MG63 (cell line): ENCODE measurements around the gene DCDC2C. TPM values are rescaled to one million over a fixed set of nuclear protein-coding genes. Genes with fewer than 3 reads are reported as not detected.

Experiments
- DNase-seq: peaks from one replicate; pipeline ENCODE4 v3.0.0-alpha.2; 2020
- H3K27me3 ChIP-seq: fragments of 250-450 bp; sonication (Bioruptor Pico); 2 replicates; pipeline ENCODE4 v1.5.1; 2020; ENCODE audit warnings: mild to moderate bottlenecking, moderate library complexity
- H3K36me3 ChIP-seq: fragments of 250-450 bp; sonication (Bioruptor Pico); 2 replicates; pipeline ENCODE4 v1.5.1; 2020; ENCODE audit warnings: mild to moderate bottlenecking, moderate library complexity
- H3K4me3 ChIP-seq: fragments of 250-450 bp; sonication (Bioruptor Pico); 2 replicates; pipeline ENCODE4 v1.5.1; 2020; ENCODE audit warnings: mild to moderate bottlenecking, moderate library complexity
- H3K9me3 ChIP-seq: fragments of 250-450 bp; sonication (Bioruptor Pico); 2 replicates; pipeline ENCODE4 v1.5.1; 2020; ENCODE audit warnings: mild to moderate bottlenecking, moderate library complexity
- total RNA-seq: library from RNA; depleted of rRNA; stranded (reverse); fragments of >200 nt; shearing (Covaris generic); gene quantifications from 2 replicates; pipeline ENCODE4 v1.2.3, GENCODE V29; 2014; ENCODE audit warnings: low replicate concordance

The DCDC2C gene
- total RNA-seq, 1 experiment from 2014 or later, result not detected

DNA sequence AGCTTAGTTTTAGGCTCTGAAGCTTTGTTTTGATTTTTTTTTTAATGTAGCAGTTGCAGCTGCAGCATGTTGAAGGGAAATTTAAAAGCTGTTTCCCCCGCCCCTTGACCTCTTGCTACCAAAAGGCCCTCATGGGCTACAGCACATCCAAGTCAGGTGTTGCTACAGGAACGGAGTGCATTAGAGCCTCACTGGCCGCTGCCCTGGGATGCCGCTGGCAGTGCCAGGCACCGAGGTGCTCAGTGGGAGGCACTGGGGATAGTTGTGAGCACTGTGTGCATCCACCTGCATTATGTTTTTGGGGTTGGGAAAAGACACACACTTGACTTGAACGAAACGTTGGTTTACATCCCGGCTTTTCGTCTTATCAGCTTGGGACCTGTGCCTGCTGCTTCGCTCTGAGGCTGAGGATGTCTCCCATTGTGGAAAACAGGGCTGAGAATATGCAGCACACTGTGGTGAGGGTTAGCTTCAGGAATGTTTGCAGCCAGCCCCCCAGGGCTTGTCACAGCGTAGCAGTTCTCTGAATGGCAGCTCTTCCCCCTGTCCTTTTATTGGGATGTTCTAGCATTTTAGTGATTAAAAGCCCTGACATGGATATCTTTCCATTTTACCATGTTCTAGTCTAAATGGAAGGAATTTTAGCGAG is 24.1 kb downstream of the DCDC2C start:
- H3K4me3 ChIP-seq, result no peak overlapping the region
- no peak for DNase-seq
- no peaks in the 10 kb centered on the region for H3K36me3 ChIP-seq
- no peaks in the 10 kb centered on the region for H3K27me3 ChIP-seq
- no peaks in the 10 kb centered on the region for H3K9me3 ChIP-seq

- no peak overlapping the region for H3K4me3 ChIP-seq
- no peaks in the 10 kb centered on the region for H3K36me3 ChIP-seq
- H3K9me3 ChIP-seq, result no peaks in the 10 kb centered on the region
- H3K27me3 ChIP-seq, result no peaks in the 10 kb centered on the region
- peak; percentile 24 for DNase-seq
These were observed 25.0 kb downstream of the DCDC2C start for GRCh38 chr2:3728104-3729054.

DNA sequence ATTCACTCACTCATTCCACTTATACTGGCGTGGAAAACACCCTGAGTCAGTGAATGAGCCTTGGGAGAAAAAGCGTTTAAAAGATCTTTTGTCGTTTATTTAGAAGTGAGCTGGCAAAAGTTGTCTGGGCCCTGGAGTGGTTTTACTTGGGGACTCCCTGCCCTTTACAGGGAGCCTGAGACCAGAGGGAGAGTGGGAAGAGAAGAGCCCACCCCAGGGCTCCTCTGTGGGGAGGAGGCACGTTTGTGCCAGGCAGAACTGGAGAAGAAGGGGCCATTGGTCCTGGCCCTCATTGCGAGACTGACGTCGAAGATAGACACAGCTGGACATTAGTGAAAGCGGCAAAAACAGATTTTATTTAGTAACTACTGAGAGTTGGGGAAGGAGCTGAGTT is 25.7 kb downstream of the DCDC2C start:
- H3K4me3 ChIP-seq, result no peak overlapping the region
- no peaks in the 10 kb centered on the region for H3K36me3 ChIP-seq
- H3K27me3 ChIP-seq, result no peaks in the 10 kb centered on the region
- H3K9me3 ChIP-seq, result no peaks in the 10 kb centered on the region
- no peak for DNase-seq

DNA sequence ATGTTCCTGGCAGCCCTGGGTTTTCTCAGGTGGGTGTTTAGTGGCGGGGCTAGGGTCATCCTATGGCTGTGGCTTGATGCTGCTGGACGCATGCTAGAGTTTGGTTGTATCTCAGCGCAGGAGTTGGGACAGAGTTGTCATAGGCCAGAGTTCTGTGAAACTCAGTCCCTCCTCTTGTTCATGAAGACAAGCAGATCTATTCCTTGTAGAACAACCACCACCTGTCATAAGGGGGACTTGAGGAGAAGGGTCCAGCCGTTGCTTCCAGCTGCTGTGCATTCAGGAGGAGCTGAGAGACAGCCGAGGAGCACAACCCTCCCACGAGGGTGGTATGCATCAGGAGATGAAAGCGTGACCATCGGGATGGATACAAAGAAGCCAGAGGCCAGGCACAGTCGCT is 26.4 kb downstream of the DCDC2C start:
- H3K36me3 ChIP-seq, result no peaks in the 10 kb centered on the region
- H3K27me3 ChIP-seq, result no peaks in the 10 kb centered on the region
- DNase-seq, result no peak
- no peak overlapping the region for H3K4me3 ChIP-seq
- H3K9me3 ChIP-seq, result no peaks in the 10 kb centered on the region

GRCh38 chr2:3730646-3731045 is 27.3 kb downstream of the DCDC2C start:
- Histone ChIP-seq H3K36me3 (no peaks in the 10 kb centered on the region), H3K27me3 (no peaks in the 10 kb centered on the region), H3K4me3 (no peak overlapping the region), H3K9me3 (no peaks in the 10 kb centered on the region)
- DNase-seq, result peak; percentile 9

- no peaks in the 10 kb centered on the region for H3K9me3 ChIP-seq
- no peak for DNase-seq
These were observed 28.5 kb downstream of the DCDC2C start for GRCh38 chr2:3731829-3732228.

GRCh38 chr2:3736112-3736511 is 32.7 kb downstream of the DCDC2C start:
- no peak overlapping the region for H3K4me3 ChIP-seq
- DNase-seq, result no peak
- H3K36me3 ChIP-seq, result no peaks in the 10 kb centered on the region
- H3K9me3 ChIP-seq, result no peaks in the 10 kb centered on the region
- H3K27me3 ChIP-seq, result no peaks in the 10 kb centered on the region

More at GRCh38 chr2:3731829-3732228, 28.5 kb downstream of the DCDC2C start:
- Histone ChIP-seq H3K27me3 (no peaks in the 10 kb centered on the region), H3K36me3 (no peaks in the 10 kb centered on the region), H3K4me3 (no peak overlapping the region)

DNA sequence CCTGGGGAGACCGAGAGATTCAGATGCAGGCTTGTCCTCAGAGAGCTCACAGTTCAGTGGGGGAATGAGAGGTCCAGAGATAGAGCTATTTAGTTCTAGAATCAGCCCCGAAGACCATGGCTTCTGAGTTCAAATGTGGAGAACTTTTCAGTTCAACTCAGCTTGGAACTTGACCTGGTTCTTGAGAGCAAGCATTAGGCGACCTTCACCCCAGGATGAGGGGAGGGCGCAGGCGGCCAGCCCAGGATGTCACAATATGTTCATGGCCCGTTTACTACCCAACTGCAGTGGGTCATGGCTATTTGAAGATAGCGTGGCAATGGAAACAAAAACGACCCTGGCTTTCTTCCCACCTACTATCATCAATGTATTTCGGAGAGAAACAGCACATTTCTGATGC is 33.8 kb downstream of the DCDC2C start:
- H3K4me3 ChIP-seq, result no peak overlapping the region
- no peaks in the 10 kb centered on the region for H3K36me3 ChIP-seq
- H3K9me3 ChIP-seq, result no peaks in the 10 kb centered on the region
- no peaks in the 10 kb centered on the region for H3K27me3 ChIP-seq
- no peak for DNase-seq

GRCh38 chr2:3738454-3738853 is 35.1 kb downstream of the DCDC2C start:
- DNase-seq, result peak; percentile 41
- no peaks in the 10 kb centered on the region for H3K36me3 ChIP-seq
- no peaks in the 10 kb centered on the region for H3K27me3 ChIP-seq
- no peak overlapping the region for H3K4me3 ChIP-seq
- H3K9me3 ChIP-seq, result no peaks in the 10 kb centered on the region

DNA sequence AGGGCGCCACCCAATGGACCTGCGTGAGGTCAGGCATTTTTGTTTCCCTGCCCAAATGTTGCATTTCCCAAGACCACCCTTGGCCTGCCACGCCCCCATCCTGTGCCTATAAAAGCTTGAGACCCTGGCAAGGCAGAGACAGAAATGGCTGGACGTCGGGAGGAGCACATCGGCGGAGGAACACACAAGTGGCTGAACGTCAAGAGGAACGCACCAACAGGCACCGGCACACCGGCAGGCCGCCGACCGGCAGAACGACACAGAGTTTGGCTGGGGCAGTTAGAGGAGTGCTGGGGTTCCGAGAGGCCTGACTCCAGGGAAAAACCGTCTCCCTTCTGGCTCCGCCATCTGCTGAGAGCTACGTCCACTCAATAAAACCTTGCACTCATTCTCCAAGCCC is 35.9 kb downstream of the DCDC2C start:
- H3K27me3 ChIP-seq, result no peaks in the 10 kb centered on the region
- no peaks in the 10 kb centered on the region for H3K9me3 ChIP-seq
- DNase-seq, result no peak
- no peaks in the 10 kb centered on the region for H3K36me3 ChIP-seq
- no peak overlapping the region for H3K4me3 ChIP-seq

GRCh38 chr2:3741396-3741795 is 38.0 kb downstream of the DCDC2C start:
- H3K27me3 ChIP-seq, result no peaks in the 10 kb centered on the region; the same call in 1 of the 2 replicates
- no peak for DNase-seq
- H3K4me3 ChIP-seq, result no peak overlapping the region
- H3K9me3 ChIP-seq, result no peaks in the 10 kb centered on the region
- H3K36me3 ChIP-seq, result no peaks in the 10 kb centered on the region

DNA sequence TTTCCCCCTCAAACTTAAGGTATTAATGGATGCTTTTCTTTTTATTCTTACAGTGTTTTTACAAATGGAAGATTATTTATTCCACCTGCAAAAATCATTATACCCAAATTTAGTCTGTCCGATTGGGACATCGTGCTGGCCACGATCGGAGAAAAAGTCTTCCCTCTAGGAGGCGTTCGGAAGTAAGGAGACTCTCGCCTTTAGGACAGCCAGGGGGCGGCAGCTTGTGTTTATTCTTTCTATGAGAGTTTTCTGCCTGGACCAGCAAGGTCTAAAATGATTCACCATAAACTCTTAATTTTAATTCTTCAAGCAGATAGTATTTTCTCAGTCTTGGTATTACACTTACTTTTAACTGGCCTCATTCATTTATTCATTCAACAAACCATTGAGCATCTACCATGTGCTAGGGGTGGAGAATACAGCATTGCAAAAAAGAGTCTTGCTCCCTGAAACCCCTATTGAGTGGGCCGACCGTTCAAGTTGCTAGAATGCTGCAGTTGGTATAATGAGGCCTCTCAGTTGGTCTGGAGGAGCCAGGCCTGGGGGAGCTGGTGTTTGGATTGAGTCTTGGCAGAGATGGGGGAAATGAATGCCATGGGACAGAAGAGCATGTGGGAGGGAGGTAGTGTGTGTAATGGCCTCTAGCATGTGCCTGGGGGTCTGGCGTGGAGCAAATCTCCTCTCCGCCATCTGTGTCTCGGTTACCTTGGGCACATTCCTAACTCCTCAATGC is 38.7 kb downstream of the DCDC2C start:
- Histone ChIP-seq H3K9me3 (no peaks in the 10 kb centered on the region), H3K36me3 (no peaks in the 10 kb centered on the region)
- no peak for DNase-seq

GRCh38 chr2:3742743-3743508 is 39.6 kb downstream of the DCDC2C start:
- Histone ChIP-seq H3K36me3 (no peaks in the 10 kb centered on the region), H3K27me3 (no peaks in the 10 kb centered on the region; the same call in 1 of the 2 replicates), H3K9me3 (no peaks in the 10 kb centered on the region), H3K4me3 (no peak overlapping the region)
- DNase-seq, result no peak

More for the DNA sequence above, 38.7 kb downstream of the DCDC2C start:
- Histone ChIP-seq H3K27me3 (no peaks in the 10 kb centered on the region; the same call in 1 of the 2 replicates), H3K4me3 (no peak overlapping the region)

DNA sequence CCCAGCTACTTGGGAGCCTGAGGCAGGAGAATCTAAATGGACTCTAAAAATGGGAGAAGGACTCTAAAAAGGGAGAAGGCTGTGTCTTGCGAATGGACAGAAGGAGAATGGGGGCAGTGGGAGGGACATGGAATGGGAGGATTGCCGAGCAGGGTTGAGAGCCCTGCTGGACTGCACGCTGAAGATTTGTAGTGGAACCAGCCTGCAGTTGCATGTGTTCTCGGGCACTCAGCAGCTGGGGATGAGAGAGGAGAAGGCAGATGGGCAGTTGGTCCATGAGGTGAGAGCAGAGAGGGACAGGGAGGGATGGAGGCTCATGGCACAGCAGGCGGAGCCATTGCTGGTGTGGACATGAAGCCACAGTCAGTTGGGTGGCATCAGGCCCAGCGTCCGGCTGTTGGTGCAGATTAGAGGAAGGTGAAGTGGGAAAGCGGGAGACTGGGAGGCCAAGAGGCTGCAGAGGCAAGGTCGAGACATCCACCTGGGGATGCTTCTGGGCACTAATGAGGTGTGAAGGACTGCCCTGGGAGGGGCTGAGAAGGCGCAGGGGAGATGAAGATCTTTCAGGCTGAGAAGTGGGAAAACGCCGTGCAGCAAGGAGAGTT is 40.7 kb downstream of the DCDC2C start:
- Histone ChIP-seq H3K9me3 (no peaks in the 10 kb centered on the region), H3K36me3 (no peaks in the 10 kb centered on the region), H3K27me3 (no peaks in the 10 kb centered on the region; the same call in 1 of the 2 replicates), H3K4me3 (no peak overlapping the region)
- no peak for DNase-seq

DNA sequence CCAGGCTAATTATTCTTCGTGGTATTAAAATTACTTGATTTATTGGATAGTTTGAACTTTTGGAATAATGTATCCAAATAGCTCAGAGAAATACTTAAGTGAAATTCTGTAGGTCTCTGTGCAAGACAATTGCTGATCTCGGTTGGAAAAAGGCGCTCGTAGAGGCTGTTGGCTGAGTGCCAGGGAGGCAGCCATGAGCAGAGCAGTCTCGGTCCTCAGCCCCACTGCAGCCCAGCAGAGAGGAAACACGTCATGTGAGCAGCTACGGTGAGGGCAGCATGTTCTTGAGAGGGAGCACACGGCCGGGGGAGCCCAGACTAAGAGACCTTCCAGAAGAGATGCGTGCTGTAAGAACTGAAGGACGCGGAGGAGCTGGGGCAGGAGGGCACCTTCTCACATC is 42.5 kb downstream of the DCDC2C start:
- H3K4me3 ChIP-seq, result no peak overlapping the region
- no peaks in the 10 kb centered on the region for H3K36me3 ChIP-seq
- DNase-seq, result no peak
- H3K27me3 ChIP-seq, result no peaks in the 10 kb centered on the region; the same call in 1 of the 2 replicates
- H3K9me3 ChIP-seq, result no peaks in the 10 kb centered on the region

GRCh38 chr2:3747032-3747654 is 43.8 kb downstream of the DCDC2C start:
- no peak overlapping the region for H3K4me3 ChIP-seq
- H3K27me3 ChIP-seq, result no peaks in the 10 kb centered on the region; the same call in 1 of the 2 replicates
- no peaks in the 10 kb centered on the region for H3K9me3 ChIP-seq
- DNase-seq, result no peak
- H3K36me3 ChIP-seq, result no peaks in the 10 kb centered on the region
